Endodermal cell (in vitro differentiated cells): Measurements from ENCODE around the gene RABL3. TPM values are rescaled to one million over a fixed set of nuclear protein-coding genes. Genes with fewer than 3 reads are reported as not detected.

Experiments
- DNase-seq: peaks from one replicate; pipeline ENCODE4 v3.0.0-alpha.2; 2017
- H3K27ac ChIP-seq: 2 replicates; pipeline ENCODE4 v1.5.1; 2013; ENCODE audit warnings: mild to moderate bottlenecking, low read depth, low read length, moderate library complexity
- H3K27me3 ChIP-seq: 2 replicates; pipeline ENCODE4 v1.6.1; 2013; ENCODE audit warnings: mild to moderate bottlenecking, low read length, moderate library complexity; ENCODE audit not compliant: insufficient read depth, control insufficient read depth, poor library complexity, severe bottlenecking
- H3K36me3 ChIP-seq: 2 replicates; pipeline ENCODE4 v1.7.0; 2013; ENCODE audit warnings: mild to moderate bottlenecking, low read length, moderate library complexity; ENCODE audit not compliant: control insufficient read depth, insufficient read depth
- H3K4me1 ChIP-seq: one replicate; pipeline ENCODE4 v1.7.0; 2013; ENCODE audit warnings: low read length; ENCODE audit not compliant: control insufficient read depth, insufficient read depth
- H3K4me3 ChIP-seq: 2 replicates; pipeline ENCODE4 v1.5.1; 2013; ENCODE audit warnings: mild to moderate bottlenecking, low read length, moderate library complexity
- H3K9ac ChIP-seq: 2 replicates; pipeline ENCODE4 v1.6.1; 2013; ENCODE audit warnings: mild to moderate bottlenecking, low read length, moderate library complexity; ENCODE audit not compliant: poor library complexity, severe bottlenecking; ENCODE audit errors: extremely low read depth
- H3K9me3 ChIP-seq: 2 replicates; pipeline ENCODE4 v1.6.1; 2013; ENCODE audit warnings: mild to moderate bottlenecking, low read length, moderate library complexity; ENCODE audit not compliant: control insufficient read depth
- H3K27ac Mint-ChIP-seq: 2 replicates; pipeline ENCODE4 v1.8.0; 2020; ENCODE audit warnings: mixed read lengths
- H3K27me3 Mint-ChIP-seq: 2 replicates; pipeline ENCODE4 v1.8.0; 2021; ENCODE audit warnings: mild to moderate bottlenecking, mixed read lengths; ENCODE audit not compliant: insufficient read depth
- H3K36me3 Mint-ChIP-seq: 2 replicates; pipeline ENCODE4 v1.8.0; 2020; ENCODE audit warnings: low read depth, mixed read lengths
- H3K4me1 Mint-ChIP-seq: 2 replicates; pipeline ENCODE4 v1.8.0; 2020; ENCODE audit warnings: mixed read lengths
- H3K4me3 Mint-ChIP-seq: 2 replicates; pipeline ENCODE4 v1.8.0; 2020; ENCODE audit warnings: mild to moderate bottlenecking, moderate library complexity, mixed read lengths
- H3K9me3 Mint-ChIP-seq: 2 replicates; pipeline ENCODE4 v1.8.0; 2020; ENCODE audit warnings: mild to moderate bottlenecking, mixed read lengths
- CTCF ChIP-seq: fragments of 200-600 bp; sonication (generic); conservative IDR thresholded peaks from 2 replicates; pipeline ENCODE4 v1.5.0; 2021; ENCODE audit warnings: antibody characterized with exemption, mild to moderate bottlenecking
- WGBS, 2 experiments: methylation state at CpG; one replicate each; pipeline versions ENCODE4 v1.1.5 to v1.1.7; 2013; ENCODE audit warnings: missing lambda C conversion rate in 2 of 2, mixed read lengths in 1 of 2; ENCODE audit not compliant: insufficient coverage in 1 of 2, insufficient read length in 1 of 2; 5-methylcytosine and 5-hydroxymethylcytosine counted together
- total RNA-seq, 2 donors: library from RNA; stranded (reverse); fragmentation: NEBNext Ultra II Directional in 1 of 2; extraction: Animal tissue kit (Norgen Biotek cat#: 25700) in 1 of 2; gene quantifications; 2 replicates in 1 of 2; 3 replicates in 1 of 2; pipeline ENCODE4 v1.2.1, GENCODE V29; 2021

Gene RABL3
- total RNA-seq, 2 donors from 2014 or later: 19.6 to 23.0 TPM

- WGBS, 2 experiments: no CpG with 5 or more reads among the region's 2 CpGs
- H3K4me3 Mint-ChIP-seq: no peak overlapping the region
These were observed 105.4 kb downstream of the RABL3 start for GRCh38 chr3:120636795-120637401.

More at GRCh38 chr3:120636795-120637401, 105.4 kb downstream of the RABL3 start:
- no peak for DNase-seq
- Mint-ChIP-seq H3K9me3 (peaks cover 2% of the 10 kb centered on the region), H3K27ac (no peak overlapping the region), H3K4me1 (peaks cover 6% of the 10 kb centered on the region), H3K36me3 (peaks cover 2% of the 10 kb centered on the region), H3K27me3 (no peaks in the 10 kb centered on the region)
- no peaks in the 10 kb centered on the region for H3K27me3 ChIP-seq
- H3K9me3 ChIP-seq: peaks cover 9% of the 10 kb centered on the region
- H3K36me3 ChIP-seq: no peaks in the 10 kb centered on the region
- TF ChIP-seq CTCF: no peak
- H3K4me3 ChIP-seq: no peak overlapping the region
- no peak overlapping the region for H3K27ac ChIP-seq
- no peak overlapping the region for H3K9ac ChIP-seq
- peaks cover 4% of the 10 kb centered on the region for H3K4me1 ChIP-seq

Other genes starting within 250 kb of the RABL3 start
- 100 to 1,000 TPM; 144 to 181 TPM for gene NDUFB4, start 146.2 kb downstream of the RABL3 start, total RNA-seq
- gene HGD, start 60.3 kb downstream of the RABL3 start, total RNA-seq: not detected
- 10 to 100 TPM; 42.6 to 51.1 TPM for gene GTF2E1, start 228 bp upstream of the RABL3 start, total RNA-seq
- gene STXBP5L, start 165.7 kb upstream of the RABL3 start, total RNA-seq: 1 to 10 TPM in 1 of 2 donors, under 1 TPM in 1; 0.97 to 3.6 TPM